Activated CD8-positive, alpha-beta T cell treated with anti-CD3 and anti-CD28 coated beads for 36 hours (primary cell): ENCODE data around the gene TOPORS. TPM values are rescaled to one million over a fixed set of nuclear protein-coding genes. Genes with fewer than 3 reads are reported as not detected.

ENCODE experiments used
- ATAC-seq: fragments of 200-7000 bp; cut with Tn5 transposase; one replicate; pipeline ENCODE4 v1.10.0; 2021; ENCODE audit warnings: mild to moderate bottlenecking, moderate library complexity
- CTCF ChIA-PET: fragments of 350-600 bp; sonication (Branson Sonifier 250); formaldehyde crosslinking; loops from one replicate; lab custom pipeline; 2021; ENCODE audit warnings: antibody characterized with exemption; lab: Charles Lee
- POLR2A ChIA-PET: fragments of 350-600 bp; sonication (Branson Sonifier 250); formaldehyde crosslinking; loops from one replicate; lab custom pipeline; 2021; ENCODE audit warnings: antibody characterized with exemption; lab: Charles Lee
- DNase-seq: peaks from one replicate; pipeline ENCODE4 v3.0.0-alpha.2; 2020
- H3K27ac Mint-ChIP-seq: one replicate; pipeline ENCODE4 v1.8.0; 2021; ENCODE audit warnings: mild to moderate bottlenecking, mixed read lengths
- H3K27me3 Mint-ChIP-seq: one replicate; pipeline ENCODE4 v1.8.0; 2021; ENCODE audit warnings: mixed read lengths
- H3K36me3 Mint-ChIP-seq: one replicate; pipeline ENCODE4 v1.8.0; 2021; ENCODE audit warnings: low read depth, mixed read lengths
- H3K4me1 Mint-ChIP-seq: one replicate; pipeline ENCODE4 v1.8.0; 2021; ENCODE audit warnings: low read depth, mixed read lengths
- H3K4me3 Mint-ChIP-seq: one replicate; pipeline ENCODE4 v1.8.0; 2021; ENCODE audit warnings: mild to moderate bottlenecking, moderate library complexity, mixed read lengths
- H3K9me3 Mint-ChIP-seq: one replicate; pipeline ENCODE4 v1.8.0; 2021; ENCODE audit warnings: mixed read lengths
- intact Hi-C: fragments of 100-400 bp; cut with micrococcal nuclease; formaldehyde crosslinking; loops from one replicate; pipeline ENCODE4 v1.10.0; 2022
- total RNA-seq, 2 experiments: library from RNA; stranded (reverse); gene quantifications; one replicate each; pipeline ENCODE4 v1.2.3, GENCODE V29; 2021
- TF ChIP-seq, protein P1 (sequence below): fragments of 200-600 bp; IDR thresholded peaks from one replicate; pipeline ENCODE4 v1.8.0; 2022; ENCODE audit warnings: antibody characterized with exemption, mild to moderate bottlenecking

Gene TOPORS
- total RNA-seq, 2 experiments from 2014 or later = 13.3 to 14.2 TPM

- Mint-ChIP-seq H3K4me1 (no peaks in the 10 kb centered on the region), H3K36me3 (no peaks in the 10 kb centered on the region), H3K9me3 (no peaks in the 10 kb centered on the region), H3K27ac (no peak overlapping the region), H3K27me3 (peaks cover 13% of the 10 kb centered on the region), H3K4me3 (no peak overlapping the region)
- intact Hi-C loops = loop anchor here (2.0 kb wide), 1 partner anchor 388 kb away; no protein-coding TSS in a partner anchor
- ATAC-seq = no peak
- CTCF ChIA-PET = interaction anchor here (0.8 to 10.0 kb wide), 38 partner anchors 9 to 962 kb away, joined by 3 to 477 read pairs (median 5); partner anchors contain the start of genes ACO1, RIGI, SMIM27 and TOPORS
- no peak for DNase-seq
- POLR2A ChIA-PET = interaction anchor here (1.5 kb wide), 1 partner anchor 202 kb away, joined by 10 read pairs; no protein-coding TSS in a partner anchor
- TF ChIP-seq, protein P1, sequence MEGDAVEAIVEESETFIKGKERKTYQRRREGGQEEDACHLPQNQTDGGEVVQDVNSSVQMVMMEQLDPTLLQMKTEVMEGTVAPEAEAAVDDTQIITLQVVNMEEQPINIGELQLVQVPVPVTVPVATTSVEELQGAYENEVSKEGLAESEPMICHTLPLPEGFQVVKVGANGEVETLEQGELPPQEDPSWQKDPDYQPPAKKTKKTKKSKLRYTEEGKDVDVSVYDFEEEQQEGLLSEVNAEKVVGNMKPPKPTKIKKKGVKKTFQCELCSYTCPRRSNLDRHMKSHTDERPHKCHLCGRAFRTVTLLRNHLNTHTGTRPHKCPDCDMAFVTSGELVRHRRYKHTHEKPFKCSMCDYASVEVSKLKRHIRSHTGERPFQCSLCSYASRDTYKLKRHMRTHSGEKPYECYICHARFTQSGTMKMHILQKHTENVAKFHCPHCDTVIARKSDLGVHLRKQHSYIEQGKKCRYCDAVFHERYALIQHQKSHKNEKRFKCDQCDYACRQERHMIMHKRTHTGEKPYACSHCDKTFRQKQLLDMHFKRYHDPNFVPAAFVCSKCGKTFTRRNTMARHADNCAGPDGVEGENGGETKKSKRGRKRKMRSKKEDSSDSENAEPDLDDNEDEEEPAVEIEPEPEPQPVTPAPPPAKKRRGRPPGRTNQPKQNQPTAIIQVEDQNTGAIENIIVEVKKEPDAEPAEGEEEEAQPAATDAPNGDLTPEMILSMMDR = no peak
Observed at GRCh38 chr9:32580631-32581300, 28.4 kb upstream of the TOPORS start.

DNA sequence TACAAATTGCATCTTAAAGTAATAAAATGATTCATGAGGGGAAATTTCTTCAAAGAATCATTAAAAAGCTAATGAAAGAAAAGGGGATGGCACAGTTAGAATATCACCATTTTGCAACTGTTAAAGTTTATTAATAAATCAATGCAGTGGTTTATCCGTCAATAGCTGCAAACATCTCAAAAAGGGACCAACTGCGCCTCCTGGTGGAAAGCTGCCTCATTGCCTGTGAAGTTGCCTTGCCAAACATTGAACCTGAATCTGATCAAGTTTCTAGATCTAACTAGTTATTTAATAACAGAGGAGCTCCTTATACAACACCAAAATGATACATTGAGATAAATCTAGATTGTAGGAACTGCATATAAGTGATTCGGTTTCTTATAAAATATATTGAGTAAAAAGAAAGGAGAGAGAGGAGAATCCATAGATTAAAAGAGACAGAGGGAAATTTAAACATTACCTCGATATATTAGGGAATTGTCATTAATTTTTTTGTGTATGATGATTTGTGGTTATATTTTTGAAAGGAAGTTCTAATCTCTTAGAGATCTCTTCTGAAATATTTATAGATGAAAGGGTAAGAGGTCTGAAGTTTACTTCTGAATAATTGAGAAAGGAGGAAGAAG, 27.4 kb upstream of the TOPORS start:
- TF ChIP-seq, protein P1 = peak; percentile 94
- peak; percentile 61 for ATAC-seq
- intact Hi-C loops = loop anchor here (1.0 to 10.0 kb wide), 3 partner anchors 55 to 389 kb away; partner anchors contain the start of gene RIGI
- peak; percentile 87 for DNase-seq
- H3K4me1 Mint-ChIP-seq = no peaks in the 10 kb centered on the region
- H3K9me3 Mint-ChIP-seq = no peaks in the 10 kb centered on the region
- ChIA-PET POLR2A (interaction anchor here (1.5 kb wide), 1 partner anchor 201 kb away, joined by 10 read pairs; no protein-coding TSS in a partner anchor), CTCF (interaction anchor here (0.7 to 10.0 kb wide), 61 partner anchors 10 to 444 kb away, joined by 3 to 477 read pairs (median 4); partner anchors contain the start of genes ACO1, RIGI, SMIM27 and TOPORS)
- H3K27ac Mint-ChIP-seq = no peak overlapping the region
- H3K4me3 Mint-ChIP-seq = no peak overlapping the region
- H3K36me3 Mint-ChIP-seq = no peaks in the 10 kb centered on the region
- peaks cover 9% of the 10 kb centered on the region for H3K27me3 Mint-ChIP-seq

- no peak overlapping the region for H3K27ac Mint-ChIP-seq
- no peak for ATAC-seq
- H3K9me3 Mint-ChIP-seq = no peaks in the 10 kb centered on the region
- peaks cover 1% of the 10 kb centered on the region for H3K4me1 Mint-ChIP-seq
- no peak for DNase-seq
- no peak overlapping the region for H3K4me3 Mint-ChIP-seq
- H3K27me3 Mint-ChIP-seq = peaks cover 6% of the 10 kb centered on the region
- no peaks in the 10 kb centered on the region for H3K36me3 Mint-ChIP-seq
- intact Hi-C loops = loop anchor here (1.0 to 10.0 kb wide), 2 partner anchors 54 to 200 kb away; partner anchors contain the start of gene RIGI
- TF ChIP-seq, protein P1 = no peak
- POLR2A ChIA-PET = interaction anchor here (1.5 kb wide), 1 partner anchor 200 kb away, joined by 10 read pairs; no protein-coding TSS in a partner anchor
- CTCF ChIA-PET = interaction anchor here (0.7 to 10.0 kb wide), 40 partner anchors 9 to 420 kb away, joined by 3 to 477 read pairs (median 4); partner anchors contain the start of gene ACO1
Observed at GRCh38 chr9:32578976-32579375, 26.6 kb upstream of the TOPORS start.

GRCh38 chr9:32577316-32577715, 24.9 kb upstream of the TOPORS start:
- intact Hi-C loops = loop anchor here (10.0 kb wide), 1 partner anchor 53 kb away; the partner anchor contains the start of gene RIGI
- H3K27ac Mint-ChIP-seq = no peak overlapping the region
- CTCF ChIA-PET = interaction anchor here (2.2 to 10.0 kb wide), 4 partner anchors 11 to 200 kb away, joined by 9 to 477 read pairs (median 71); partner anchors contain the start of gene ACO1
- H3K9me3 Mint-ChIP-seq = no peaks in the 10 kb centered on the region
- H3K4me3 Mint-ChIP-seq = no peak overlapping the region
- peaks cover 11% of the 10 kb centered on the region for H3K4me1 Mint-ChIP-seq
- no peak for ATAC-seq
- POLR2A ChIA-PET = interaction anchor here (1.6 kb wide), 1 partner anchor 198 kb away, joined by 3 read pairs; no protein-coding TSS in a partner anchor
- H3K36me3 Mint-ChIP-seq = no peaks in the 10 kb centered on the region
- peaks cover 6% of the 10 kb centered on the region for H3K27me3 Mint-ChIP-seq
- DNase-seq = no peak
- TF ChIP-seq, protein P1 = no peak
